Measurements from ENCODE around the gene BRAT1.

BRAT1 gene

GRCh38 chr7:2526659-2527504 lies 28.4 kb downstream of the BRAT1 start:
- TF ChIP-seq CTCF (IDR thresholded peaks at IDR 0.05; ENCODE audit: insufficient read depth, low read depth, low read length, missing control alignments) = no peak
- H3K4me3 ChIP-seq (ENCODE audit: low read depth, low read length) = no peak overlapping the region
- DNase-seq (ENCODE audit: low read depth) = no peak

GRCh38 chr7:2525658-2526630 lies 29.4 kb downstream of the BRAT1 start:
- no peak for DNase-seq (ENCODE audit: low read depth)
- H3K4me3 ChIP-seq (ENCODE audit: low read depth, low read length) = no peak overlapping the region
- no peak for TF ChIP-seq CTCF (IDR thresholded peaks at IDR 0.05; ENCODE audit: insufficient read depth, low read depth, low read length, missing control alignments)

- TF ChIP-seq CTCF (IDR thresholded peaks at IDR 0.05; ENCODE audit: insufficient read depth, low read depth, low read length, missing control alignments) = no peak
- no peak overlapping the region for H3K4me3 ChIP-seq (ENCODE audit: low read depth, low read length)
Measured at GRCh38 chr7:2524808-2525657, 30.3 kb downstream of the BRAT1 start.

GRCh38 chr7:2523941-2524807 lies 31.1 kb downstream of the BRAT1 start:
- no peak for DNase-seq (ENCODE audit: low read depth)
- H3K4me3 ChIP-seq (ENCODE audit: low read depth, low read length) = no peak overlapping the region
- TF ChIP-seq CTCF (IDR thresholded peaks at IDR 0.05; ENCODE audit: insufficient read depth, low read depth, low read length, missing control alignments) = no peak

More at GRCh38 chr7:2524808-2525657, 30.3 kb downstream of the BRAT1 start:
- DNase-seq (ENCODE audit: low read depth) = no peak

- no peak overlapping the region for H3K4me3 ChIP-seq (ENCODE audit: low read depth, low read length)
- DNase-seq (ENCODE audit: low read depth) = no peak
- no peak for TF ChIP-seq CTCF (IDR thresholded peaks at IDR 0.05; ENCODE audit: insufficient read depth, low read depth, low read length, missing control alignments)
Measured at GRCh38 chr7:2523461-2523936, 31.8 kb downstream of the BRAT1 start.

Measured in GM12865 (cell line).